Stimulated activated CD4-positive, alpha-beta T cell treated with anti-CD3 and anti-CD28 coated beads, Interleukin-4, amount 100 ng/mL, for 24 hours (primary cell): ENCODE measurements around the gene MRTFA.

Experiments used
- DNase-seq: peaks from one replicate; pipeline ENCODE4 v3.0.0-alpha.2; 2020

The MRTFA gene

DNA sequence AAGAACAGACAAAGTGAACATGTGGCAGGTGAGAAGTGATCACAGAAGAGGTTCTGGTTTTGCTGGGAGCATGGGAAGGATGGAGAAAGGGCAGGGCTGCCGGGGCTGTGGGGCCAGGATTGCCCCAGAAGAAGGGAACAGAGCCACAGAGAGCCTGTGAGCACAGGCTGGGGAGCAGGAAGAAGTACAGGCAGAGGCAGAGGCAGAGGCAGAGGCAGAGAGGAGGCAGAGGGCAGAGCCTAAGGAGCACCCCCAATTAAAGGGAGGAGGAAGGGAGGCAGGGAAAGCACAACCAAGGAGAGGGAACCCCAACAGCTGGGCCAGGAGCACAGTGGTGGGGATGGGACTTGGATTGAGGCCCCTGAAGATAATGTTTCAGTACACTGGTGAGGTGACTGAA is 214.6 kb downstream of the MRTFA start:
- no peak for DNase-seq

DNA sequence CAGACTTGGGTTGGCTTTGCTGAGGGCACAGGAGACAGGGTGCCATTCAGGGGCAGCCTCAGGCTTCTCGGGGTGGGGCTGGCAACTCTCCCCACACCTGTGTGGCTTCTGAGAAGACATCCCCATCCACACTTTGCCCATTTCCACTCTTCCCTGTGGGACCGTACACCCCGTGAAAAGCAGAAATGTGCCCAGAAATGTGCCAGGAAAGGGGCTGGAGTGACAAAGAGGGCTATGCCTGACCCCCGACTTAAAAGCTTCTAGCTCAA is 215.5 kb downstream of the MRTFA start:
- no peak for DNase-seq

DNA sequence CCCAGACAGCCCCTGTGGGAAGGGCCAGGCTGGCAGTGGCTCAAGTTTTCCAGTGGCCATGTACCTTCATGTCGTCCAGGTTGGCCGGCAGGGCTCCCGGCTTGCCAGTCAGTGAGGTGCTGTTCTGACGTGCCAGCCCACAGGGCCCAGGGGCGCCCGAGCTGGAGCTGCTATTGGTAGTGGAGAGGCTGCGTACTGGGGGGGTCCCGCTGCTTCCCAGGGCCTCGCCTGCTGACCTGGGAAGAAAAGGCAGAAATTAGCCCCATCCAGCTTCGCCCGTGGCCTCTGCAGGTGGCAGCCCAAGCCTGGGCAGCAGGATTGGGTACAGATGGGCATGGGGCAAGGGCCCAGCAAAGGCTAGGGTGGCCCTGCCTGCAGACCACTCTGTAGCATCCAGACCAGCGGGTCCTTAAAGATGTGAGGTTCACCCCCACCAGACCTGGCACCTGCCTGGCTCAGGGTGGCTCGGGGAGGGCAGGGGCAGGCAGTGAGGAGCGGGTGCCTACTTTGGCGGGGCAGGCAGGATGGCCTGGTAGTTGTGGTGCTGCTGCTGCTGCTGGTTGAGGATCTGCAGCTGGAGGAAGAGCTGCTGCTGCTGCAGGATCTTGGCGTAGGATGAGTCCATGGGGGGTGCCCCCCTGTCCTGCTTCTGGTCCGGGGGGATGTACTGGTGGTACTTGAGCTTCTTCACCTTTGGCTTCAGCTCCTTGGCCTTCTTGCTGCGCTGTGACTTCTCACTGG is 216.0 kb downstream of the MRTFA start:
- DNase-seq, result no peak

DNA sequence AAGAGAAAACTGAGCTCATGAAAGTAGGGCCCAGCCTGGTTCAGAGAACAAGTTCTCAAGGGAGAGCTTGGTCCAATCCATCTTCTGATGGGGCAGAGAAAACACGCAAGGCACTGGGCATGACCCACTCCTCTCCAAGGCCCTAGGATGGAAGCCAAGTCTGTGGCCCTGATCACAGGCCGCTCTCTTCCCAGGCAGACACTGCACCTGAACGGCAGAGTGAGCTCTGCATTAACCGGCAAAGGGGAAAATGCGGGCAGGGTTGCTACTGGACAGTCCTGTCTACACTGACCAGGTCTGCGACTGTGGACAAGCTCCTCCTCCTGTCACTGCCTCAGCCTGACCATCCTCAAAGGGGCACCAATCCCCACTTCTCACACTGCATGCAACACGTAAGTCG is 216.8 kb downstream of the MRTFA start:
- no peak for DNase-seq

DNA sequence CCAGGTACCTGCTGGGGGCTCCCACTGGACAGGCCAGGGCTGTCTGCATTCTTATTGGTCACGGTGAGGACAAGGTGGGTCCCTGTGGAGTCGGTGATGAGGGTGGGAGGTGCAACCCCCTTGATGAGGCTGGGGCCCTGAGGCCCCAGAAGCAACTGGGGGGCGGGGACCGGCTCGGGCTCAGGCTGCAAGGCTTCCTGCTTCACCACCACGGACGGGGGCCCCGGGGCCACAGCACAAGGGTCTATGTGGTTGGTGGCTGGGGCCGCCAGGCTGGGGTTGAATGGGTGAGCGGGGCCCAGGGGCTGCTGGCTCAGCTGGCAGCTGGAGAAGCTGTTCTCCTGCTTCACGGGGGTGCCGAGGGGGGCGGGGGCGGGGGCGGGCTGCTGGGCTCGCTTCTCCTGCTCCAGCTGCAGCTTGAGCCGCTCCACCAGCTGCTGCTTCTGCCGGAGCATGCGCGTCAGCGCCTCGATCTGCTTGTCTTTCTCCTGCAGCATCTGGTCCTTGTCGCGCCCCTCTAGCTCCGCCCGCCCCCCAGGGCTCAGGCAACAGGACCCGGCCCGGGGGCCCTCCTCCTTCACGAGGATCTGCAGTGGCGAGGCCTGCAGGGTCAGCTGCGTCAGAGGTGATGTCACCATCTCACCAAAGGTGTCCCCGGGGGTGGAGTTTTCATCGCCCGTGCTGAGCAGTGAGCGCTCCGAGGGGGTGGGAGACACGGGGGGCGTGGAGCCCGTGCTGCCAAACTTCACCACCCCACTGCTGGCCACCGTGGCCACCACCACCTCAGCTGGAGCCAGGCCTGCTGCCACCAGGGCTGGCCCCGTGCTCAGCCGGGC is 217.9 kb downstream of the MRTFA start:
- no peak for DNase-seq

DNA sequence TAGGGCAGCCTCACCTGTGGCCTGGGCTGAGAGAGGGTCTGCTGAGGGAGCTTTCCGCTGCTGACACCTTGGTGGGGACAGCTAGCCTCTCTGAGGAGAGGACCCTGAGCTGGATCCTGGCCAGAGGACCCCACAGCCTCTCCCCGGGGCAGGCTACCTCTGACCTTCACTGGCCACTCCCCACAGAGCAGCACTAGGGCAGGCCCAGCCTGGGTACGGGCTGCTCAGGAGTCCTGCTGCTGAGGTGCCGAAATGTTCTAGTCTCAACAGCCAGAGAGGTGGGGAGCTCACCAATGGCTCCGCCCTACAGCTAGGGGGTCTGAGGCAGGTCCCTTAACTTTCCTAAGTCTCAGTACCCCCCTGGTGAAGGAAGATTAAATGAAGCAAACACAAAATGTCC is 218.6 kb downstream of the MRTFA start:
- DNase-seq, result no peak

DNA sequence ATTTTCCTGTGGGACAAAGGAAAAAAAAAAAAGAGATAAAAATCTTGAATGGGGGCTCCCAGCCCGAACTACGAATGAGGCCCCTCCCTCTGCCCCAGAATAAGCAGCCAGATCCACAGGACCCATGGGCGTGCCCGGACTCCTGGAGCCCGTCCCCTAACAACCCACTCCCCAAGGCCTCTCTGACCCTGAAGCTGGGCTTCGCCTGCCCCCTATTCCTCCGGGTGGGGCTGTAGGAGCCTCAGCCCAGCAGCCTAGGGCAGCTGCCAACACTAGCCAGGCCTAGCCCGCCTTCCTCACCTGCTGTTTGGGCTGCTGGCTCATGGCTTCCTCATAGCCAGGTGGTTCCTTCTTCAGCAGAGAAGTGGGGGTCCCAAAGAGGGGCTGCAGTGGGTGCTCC is 219.5 kb downstream of the MRTFA start:
- DNase-seq, result no peak

DNA sequence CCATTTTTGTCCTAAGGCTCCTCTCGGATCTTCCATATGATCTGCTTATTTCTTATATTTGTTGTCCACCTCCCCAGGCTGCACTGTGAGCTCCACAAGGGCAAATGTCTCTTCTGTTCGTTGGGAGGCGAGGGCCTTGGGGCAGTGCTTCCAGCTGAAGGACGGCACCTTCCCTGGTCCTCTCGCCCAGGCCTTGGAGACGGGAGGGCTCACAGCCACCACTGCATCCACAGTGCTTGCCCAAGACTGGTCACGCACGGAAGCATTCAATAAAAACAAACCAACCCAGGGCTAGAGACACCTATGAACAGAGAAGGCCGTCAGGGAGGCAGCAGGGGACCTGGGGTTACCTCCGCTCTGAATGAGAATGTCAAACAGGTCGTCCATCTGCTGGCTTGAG is 219.9 kb downstream of the MRTFA start:
- no peak for DNase-seq

DNA sequence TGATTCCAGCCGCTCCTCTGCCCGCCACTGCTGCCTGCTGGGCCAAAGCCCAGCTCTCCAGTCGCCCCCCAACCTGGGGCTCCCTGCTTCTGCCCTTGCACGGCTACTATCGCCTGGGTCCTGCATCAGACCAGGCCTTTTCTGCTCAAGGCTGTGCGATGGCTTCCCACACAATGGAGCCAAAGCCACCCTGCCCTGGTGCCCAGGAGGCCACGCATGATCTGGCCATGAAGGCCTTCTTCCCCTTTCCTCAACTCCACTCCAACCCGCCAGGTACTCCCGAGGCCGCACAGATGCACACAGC is 220.3 kb downstream of the MRTFA start:
- no peak for DNase-seq

DNA sequence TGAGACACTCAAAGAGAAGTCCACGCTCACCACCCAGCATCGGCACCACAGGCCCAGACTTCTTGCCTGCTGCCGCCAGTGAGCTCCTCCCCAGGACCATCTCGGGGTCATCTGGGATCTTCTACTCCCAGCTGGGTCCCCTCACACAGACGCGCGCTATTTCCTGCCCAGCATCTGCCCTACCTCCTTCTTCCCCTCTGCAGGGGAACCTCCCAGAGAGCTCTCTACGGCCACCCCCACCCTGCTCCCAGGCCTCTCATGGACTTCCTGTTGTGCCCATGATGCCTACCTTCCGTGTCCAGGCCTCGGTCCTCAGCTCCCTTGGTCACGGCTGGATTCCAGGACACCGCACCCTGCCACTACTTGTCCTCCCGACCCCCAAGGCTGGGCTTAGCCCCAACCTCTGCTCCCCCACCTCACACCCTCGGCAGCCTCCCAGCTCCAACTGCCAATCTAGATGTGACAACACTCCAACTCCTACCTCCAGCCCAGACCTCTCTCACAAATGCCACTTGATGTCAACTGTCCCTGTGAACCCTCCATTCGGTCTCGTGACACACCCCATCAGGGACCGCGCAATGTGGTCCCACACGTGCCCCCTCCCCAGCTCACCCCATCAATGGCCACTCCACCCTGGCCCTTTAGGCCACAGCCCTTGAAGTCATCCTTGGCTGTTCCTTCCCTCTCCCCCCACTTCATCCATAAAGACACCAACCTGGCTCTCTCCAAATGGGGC is 220.8 kb downstream of the MRTFA start:
- no peak for DNase-seq

DNA sequence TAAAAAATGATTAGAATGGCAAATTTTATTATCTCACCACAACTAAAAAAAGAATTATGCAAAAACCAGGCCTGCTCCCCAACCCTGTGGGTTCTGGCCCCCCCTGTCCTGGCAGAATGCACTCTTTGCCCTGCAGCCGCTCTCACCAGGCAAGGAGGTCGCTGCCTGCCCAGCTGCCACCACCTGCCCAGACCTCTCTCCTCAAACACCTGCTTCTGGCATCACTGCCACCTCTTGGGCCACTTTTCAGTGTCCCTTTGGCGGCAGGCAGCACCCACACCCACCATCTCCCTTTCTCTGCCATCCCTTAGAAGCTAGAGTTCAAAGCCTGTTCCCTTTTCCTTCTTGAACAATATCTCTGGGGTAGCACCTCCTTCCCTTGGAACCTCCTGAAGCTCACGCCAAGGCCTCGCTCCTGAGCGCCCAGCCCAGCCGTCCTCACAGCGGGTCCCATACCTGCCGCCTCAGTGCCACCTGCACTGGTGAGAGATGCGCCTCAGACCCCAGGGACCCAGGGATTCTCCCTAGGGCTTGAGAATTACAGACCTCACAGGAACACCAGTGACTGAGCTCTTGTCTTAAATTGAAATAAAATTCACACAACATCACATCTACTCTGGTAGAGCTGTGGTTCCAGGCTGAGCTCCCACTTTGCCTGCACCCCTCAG is 221.5 kb downstream of the MRTFA start:
- no peak for DNase-seq

DNA sequence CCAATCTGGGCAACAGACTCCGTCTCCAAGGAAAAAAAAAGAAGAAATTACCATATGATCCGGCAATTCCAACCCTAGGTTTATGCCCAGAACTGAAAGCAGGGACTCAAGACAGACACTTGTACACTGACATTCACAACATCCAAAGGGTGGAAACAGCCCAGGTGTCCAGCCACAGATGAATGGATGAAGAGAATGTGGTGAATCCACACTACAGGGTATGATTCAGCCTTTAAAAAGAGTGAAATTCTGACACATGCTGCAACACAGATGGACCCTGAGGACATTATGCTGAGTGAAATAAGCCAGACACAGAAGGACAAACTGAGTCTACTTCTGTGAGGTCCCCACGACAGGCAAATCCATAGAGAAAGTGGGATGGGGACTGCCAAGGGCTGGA is 222.2 kb downstream of the MRTFA start:
- no peak for DNase-seq

DNA sequence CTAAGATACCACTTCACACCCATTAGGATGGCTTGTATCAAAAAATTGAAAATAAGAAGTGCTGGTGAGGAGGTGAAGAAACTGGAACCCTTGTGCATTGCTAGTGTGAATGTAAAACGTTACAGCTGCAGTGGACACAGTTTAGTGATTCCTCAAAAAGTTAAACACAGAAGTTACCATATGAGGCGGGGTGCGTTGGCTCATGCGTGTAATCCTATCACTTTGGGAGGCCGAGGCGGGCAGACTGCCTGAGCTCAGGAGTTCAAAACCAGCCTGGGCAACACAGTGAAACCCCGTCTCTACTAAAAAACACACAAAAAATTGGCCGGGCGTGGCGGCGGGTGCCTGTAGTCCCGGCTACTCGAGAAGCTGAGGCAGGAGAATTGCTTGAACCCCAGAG is 222.6 kb downstream of the MRTFA start:
- DNase-seq, result no peak

DNA sequence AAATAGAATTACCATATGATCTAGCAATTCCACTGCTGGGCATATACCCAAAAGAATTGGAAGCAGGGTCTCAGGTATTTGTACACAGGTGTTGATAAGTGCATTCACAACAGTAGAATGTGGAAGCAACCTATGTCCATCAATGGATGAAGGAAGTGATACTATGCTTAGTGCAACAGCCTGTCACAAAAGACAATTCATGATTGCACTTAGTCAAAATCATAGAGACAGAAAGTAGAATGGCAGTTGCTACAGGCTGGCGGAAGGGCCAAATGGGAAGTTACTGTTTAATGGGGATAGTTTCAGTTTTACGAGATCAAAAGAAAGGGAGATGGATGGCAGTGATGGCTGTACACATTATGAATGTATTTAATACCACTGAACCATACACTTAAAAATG is 224.1 kb downstream of the MRTFA start:
- DNase-seq, result no peak

DNA sequence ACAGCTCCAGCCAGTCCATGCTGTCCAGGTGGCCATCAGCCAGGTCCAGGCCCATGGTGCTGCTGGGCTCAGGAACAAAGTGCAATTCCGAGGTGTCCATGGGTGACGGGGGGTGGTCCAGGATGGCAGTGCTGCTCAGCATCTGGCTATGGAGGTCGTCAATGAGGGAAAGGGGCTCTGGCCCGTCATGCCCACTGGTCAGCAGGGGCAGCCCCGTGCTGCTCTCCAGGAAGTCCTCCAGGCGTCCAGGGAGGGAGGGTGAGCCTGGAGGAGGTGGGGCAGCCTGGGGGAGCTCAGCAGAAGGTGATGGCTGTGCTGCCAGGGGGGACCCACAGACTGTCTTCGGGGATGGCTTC is 225.0 kb downstream of the MRTFA start:
- no peak for DNase-seq

DNA sequence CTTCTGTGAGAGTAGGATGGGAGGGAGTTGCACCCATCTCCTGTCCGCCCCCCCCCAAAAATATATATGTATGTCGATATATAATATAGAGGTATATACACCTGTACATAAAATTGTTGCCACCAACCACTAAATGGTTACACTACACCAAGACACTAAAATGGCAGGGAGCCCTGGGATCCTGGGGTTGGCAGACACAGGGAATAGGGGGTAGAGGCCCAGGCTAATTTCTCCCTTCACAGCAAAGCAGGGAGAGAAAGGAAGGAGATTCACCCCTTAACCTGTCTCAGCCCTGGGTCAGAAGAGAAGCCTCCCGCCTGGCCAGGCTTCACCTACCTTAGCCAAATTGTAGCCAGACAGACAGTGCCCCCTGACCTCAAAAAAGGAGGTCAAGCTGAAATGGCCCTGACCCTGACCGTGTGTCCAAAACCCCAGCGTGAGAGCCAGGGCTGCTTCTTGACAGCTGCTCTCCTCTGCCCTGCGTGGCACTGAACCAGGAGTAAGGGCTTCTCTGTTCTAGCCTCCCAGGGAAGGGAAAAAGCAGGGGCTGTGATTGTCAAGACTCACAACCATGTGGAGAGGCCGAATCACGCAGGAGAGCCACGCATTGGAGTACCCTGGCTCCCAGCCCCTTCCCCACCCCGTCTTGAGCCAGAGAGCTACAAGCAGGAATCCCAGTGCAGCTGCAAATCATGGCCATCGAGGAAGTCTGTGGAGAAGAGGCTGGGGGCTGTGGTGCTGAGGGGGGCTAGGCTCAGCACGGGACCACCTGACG is 225.6 kb downstream of the MRTFA start:
- no peak for DNase-seq

DNA sequence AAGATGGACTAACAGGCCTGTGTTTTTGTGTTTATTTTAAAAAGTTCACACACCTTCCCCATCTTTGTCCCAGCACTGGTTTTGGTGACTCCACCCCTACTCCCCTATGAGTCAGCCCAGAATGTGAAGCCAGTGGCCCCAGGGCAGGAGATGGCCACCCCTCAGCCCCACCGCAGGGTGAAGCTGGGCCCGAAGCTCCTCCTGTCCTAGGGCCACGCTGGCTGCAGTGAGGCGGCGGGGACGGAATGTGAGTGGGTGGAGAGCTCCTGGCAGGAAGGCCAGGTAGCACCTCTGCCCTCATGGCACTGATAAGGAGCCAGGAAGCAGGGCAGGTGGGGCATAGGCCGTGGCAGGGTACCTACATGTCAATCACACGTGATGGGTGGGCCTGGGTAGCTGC is 226.2 kb downstream of the MRTFA start:
- no peak for DNase-seq

DNA sequence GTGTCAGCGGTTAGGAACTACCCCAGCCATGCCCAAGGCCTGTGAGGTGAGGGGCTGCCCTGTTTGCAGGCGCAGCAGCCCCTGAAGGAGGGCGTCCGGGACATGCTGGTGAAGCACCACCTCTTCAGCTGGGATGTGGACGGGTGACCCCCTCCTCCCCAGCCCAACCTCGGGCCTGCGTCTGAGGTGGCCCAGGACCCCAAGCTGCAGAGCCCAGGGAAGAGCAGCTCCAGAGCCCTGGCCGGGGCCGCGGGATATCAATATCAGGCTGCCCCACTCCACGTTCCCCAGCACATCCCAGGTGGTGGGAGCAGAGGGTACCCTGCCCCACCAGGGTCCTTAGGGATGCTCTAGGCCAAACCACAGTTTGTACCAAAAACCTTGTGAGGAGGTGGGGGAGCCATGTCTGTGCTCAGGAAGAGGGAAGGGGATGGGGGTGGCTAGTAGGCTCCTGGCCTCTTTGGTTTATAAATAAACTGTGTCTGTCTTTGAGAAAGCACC is 226.9 kb downstream of the MRTFA start:
- no peak for DNase-seq

DNA sequence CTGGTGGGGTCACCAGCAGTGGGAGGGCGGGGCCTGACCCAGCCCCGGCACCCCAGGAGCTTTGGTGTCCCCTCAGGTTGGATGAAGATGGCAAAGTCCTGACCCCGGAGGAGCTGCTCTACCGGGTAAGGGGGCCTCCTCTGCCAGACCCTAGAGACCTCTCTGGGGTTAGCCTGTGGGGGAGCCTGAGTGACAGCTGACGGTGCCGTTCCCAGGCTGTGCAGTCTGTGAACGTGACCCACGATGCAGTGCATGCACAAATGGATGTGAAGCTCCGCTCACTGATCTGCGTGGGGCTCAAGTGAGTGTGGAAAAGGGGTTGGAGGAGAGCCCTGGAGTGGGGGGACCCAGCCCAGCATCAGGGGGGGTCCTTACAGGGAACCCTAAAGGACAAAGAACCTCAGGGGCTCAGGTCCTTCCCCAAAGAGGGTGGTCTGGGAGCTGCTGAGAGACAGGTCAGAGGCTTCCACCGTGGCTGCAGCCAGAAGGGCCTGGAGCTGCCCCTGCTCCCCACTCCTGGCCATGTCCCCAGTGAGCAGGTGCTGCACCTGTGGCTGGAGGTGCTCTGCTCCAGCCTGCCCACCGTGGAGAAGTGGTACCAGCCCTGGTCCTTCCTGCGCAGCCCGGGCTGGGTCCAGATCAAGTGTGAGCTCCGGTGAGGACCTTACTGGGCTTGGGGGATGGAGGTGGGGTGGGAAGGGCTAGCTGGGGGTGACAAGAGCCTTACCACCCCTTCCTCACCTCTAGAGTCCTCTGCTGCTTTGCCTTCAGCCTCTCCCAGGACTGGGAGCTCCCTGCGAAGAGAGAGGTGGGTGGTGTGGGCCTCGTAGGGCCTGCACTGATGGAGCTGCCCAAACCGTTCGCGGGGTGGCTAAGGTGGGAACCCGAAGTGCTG is 227.6 kb downstream of the MRTFA start:
- DNase-seq, result no peak

DNA sequence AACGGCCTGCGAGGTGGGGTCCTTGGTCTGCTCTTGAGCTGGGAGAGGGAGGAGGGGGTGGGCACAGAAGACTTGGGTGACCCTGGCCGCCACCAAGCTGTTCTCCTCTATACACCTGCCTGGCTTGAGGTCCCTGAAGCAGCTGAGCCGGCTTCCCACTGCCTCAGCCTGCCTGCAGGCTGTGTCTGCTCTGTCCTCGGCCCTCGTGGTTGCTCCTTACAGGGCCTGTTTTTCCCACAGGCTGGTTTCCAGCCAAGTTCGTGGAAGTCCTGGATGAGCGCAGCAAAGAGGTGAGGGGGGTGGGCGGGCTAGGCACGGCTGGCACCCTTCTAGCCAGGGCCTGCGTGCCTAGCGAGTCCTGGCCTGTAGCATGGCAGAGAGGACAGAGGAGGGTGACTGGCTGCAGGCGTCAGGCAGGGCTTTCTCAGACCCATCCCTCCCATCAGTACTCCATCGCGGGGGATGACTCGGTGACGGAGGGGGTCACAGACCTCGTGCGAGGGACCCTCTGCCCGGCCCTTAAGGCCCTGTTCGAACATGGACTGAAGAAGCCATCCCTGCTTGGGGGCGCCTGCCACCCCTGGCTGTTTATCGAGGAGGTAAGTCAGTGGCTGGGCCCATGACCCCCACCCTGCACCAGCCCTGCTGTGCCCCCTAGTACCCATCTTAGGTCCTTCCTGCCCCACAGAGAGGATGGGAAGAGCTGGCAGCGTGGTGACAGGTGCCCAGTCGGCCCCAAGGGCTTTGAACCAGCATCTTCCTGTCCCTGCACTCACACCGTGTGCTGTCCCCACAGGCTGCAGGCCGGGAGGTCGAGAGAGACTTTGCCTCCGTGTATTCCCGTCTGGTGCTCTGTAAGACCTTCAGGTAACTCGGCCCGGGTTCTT is 228.4 kb downstream of the MRTFA start:
- no peak for DNase-seq
